ENCODE data around the gene CARD16. TPM values are rescaled to one million over a fixed set of nuclear protein-coding genes. Genes with fewer than 3 reads are reported as not detected.
"Not testable (repeated sequence)": the region's sequence is repeated elsewhere in the genome, so short reads cannot be mapped to it uniquely, and the experiment has no call there.

CARD16 gene
- total RNA-seq, result 100 to 1,000 TPM in 1 of 5 experiments, 10 to 100 TPM in 4; 37.1 to 103 (median 42.4) TPM
- 100 to 1,000 TPM; 168 to 184 TPM for polyA plus RNA-seq
- 9.4 reads per million, percentile 34 among the genes with 10 or more reads in this experiment for total RNA-seq

GRCh38 chr11:105044557-105045524 lies at the start of gene CARD16:
TSS of gene CARD16 (minus strand) at chr11:105045335. CDS start at chr11:105045297, 38 bp downstream.
- intact Hi-C loops (cut with micrococcal nuclease), result loop anchor here (1.0 to 10.0 kb wide), 9 partner anchors 9 to 1030 kb away; partner anchors contain the start of genes AASDHPPT (in 2 of the 2), CASP4 (in 2 of the 2), KBTBD3 (in 2 of the 2) and MSANTD4 (in 1 of the 2)
- Histone ChIP-seq H3K4me1 (ENCODE audit: control insufficient read depth in 2 of 2, insufficient read depth in 2 of 2, low read length in 2 of 2) (peaks cover 19% of the 10 kb centered on the region in 2 donors), H3K36me3 (ENCODE audit: control insufficient read depth in 2 of 3, insufficient read depth in 3 of 3, low read length in 3 of 3) (peaks cover 5 to 11% (median 9%) of the 10 kb centered on the region in 3 experiments), H3K4me3 (ENCODE audit: low read length) (peak within 1 kb of the TSS; percentile 62), H3K27ac (ENCODE audit: low read depth, low read length) (peak within 1 kb of the TSS; percentile 87)
- not testable (repeated sequence) for H3K9me3 ChIP-seq (ENCODE audit: control insufficient read depth in 2 of 3, low read length in 3 of 3); H3K9me3 Mint-ChIP-seq; H3K27me3 Mint-ChIP-seq; H3K27me3 ChIP-seq (ENCODE audit: control insufficient read depth in 2 of 2, insufficient read depth in 2 of 2, low read length in 2 of 2)
- ChIA-PET POLR2A (interaction anchor here (0.9 to 1.4 kb wide), 2 partner anchors 14 to 339 kb away, joined by 3 to 8 read pairs; no protein-coding TSS in a partner anchor), CTCF (interaction anchor here (1.2 kb wide), 1 partner anchor 127 kb away, joined by 3 read pairs; no protein-coding TSS in a partner anchor)
- H3K27ac Mint-ChIP-seq, result peak within 1 kb of the TSS; percentile 94 to 100 (median 97)
- peak; percentile 8 to 57 (median 47) for DNase-seq
- H3K4me1 Mint-ChIP-seq, result peaks cover 35 to 68% (median 49%) of the 10 kb centered on the region in 7 donors
- ATAC-seq, result peak; percentile 91
- H3K4me3 Mint-ChIP-seq, result peak within 1 kb of the TSS; percentile 89 to 100 (median 94)
- H3K36me3 Mint-ChIP-seq, result peaks cover 0 to 38% (median 24%) of the 10 kb centered on the region in 5 donors

GRCh38 chr11:105092256-105093239 lies 47.4 kb upstream of the CARD16 start:
- DNase-seq, result no peak
- Mint-ChIP-seq H3K36me3 (peaks cover 0 to 31% (median 0%) of the 10 kb centered on the region in 5 donors), H3K9me3 (peaks cover 0 to 6% (median 0%) of the 10 kb centered on the region in 11 donors), H3K4me1 (peaks cover 0 to 14% (median 0%) of the 10 kb centered on the region in 7 donors), H3K27me3 (peaks cover 0 to 39% (median 1%) of the 10 kb centered on the region in 5 donors), H3K4me3 (no peak overlapping the region), H3K27ac (no peak overlapping the region)
- H3K27me3 ChIP-seq (ENCODE audit: control insufficient read depth in 2 of 2, insufficient read depth in 2 of 2, low read length in 2 of 2), result no peaks in the 10 kb centered on the region
- intact Hi-C loops (cut with micrococcal nuclease), result no loop called here
- no peaks in the 10 kb centered on the region for H3K36me3 ChIP-seq (ENCODE audit: control insufficient read depth in 2 of 3, insufficient read depth in 3 of 3, low read length in 3 of 3)
- H3K27ac ChIP-seq (ENCODE audit: low read depth, low read length), result no peak overlapping the region
- ChIA-PET CTCF (no interaction called here), POLR2A (no interaction called here)
- H3K4me1 ChIP-seq (ENCODE audit: control insufficient read depth in 2 of 2, insufficient read depth in 2 of 2, low read length in 2 of 2), result no peaks in the 10 kb centered on the region
- no peak overlapping the region for H3K4me3 ChIP-seq (ENCODE audit: low read length)
- no peaks in the 10 kb centered on the region for H3K9me3 ChIP-seq (ENCODE audit: control insufficient read depth in 2 of 3, low read length in 3 of 3)
- no peak for ATAC-seq

- no peak overlapping the region for H3K4me3 ChIP-seq (ENCODE audit: low read length)
- no peaks in the 10 kb centered on the region for H3K9me3 ChIP-seq (ENCODE audit: control insufficient read depth in 2 of 3, low read length in 3 of 3)
- ChIA-PET CTCF (no interaction called here), POLR2A (no interaction called here)
- no peak overlapping the region for H3K27ac ChIP-seq (ENCODE audit: low read depth, low read length)
- intact Hi-C loops (cut with micrococcal nuclease), result no loop called here
- H3K36me3 ChIP-seq (ENCODE audit: control insufficient read depth in 2 of 3, insufficient read depth in 3 of 3, low read length in 3 of 3), result no peaks in the 10 kb centered on the region
- Mint-ChIP-seq H3K27ac (no peak overlapping the region), H3K36me3 (peaks cover 0 to 2% (median 0%) of the 10 kb centered on the region in 5 donors), H3K4me3 (no peak overlapping the region), H3K4me1 (peaks cover 5 to 24% (median 12%) of the 10 kb centered on the region in 7 donors), H3K9me3 (no peaks in the 10 kb centered on the region), H3K27me3 (peaks cover 10 to 31% (median 23%) of the 10 kb centered on the region in 5 donors)
- no peaks in the 10 kb centered on the region for H3K27me3 ChIP-seq (ENCODE audit: control insufficient read depth in 2 of 2, insufficient read depth in 2 of 2, low read length in 2 of 2)
- no peak for DNase-seq
- no peak for ATAC-seq
- no peaks in the 10 kb centered on the region for H3K4me1 ChIP-seq (ENCODE audit: control insufficient read depth in 2 of 2, insufficient read depth in 2 of 2, low read length in 2 of 2)
Measured at GRCh38 chr11:105081412-105082150, 36.4 kb upstream of the CARD16 start.

- H3K27me3 Mint-ChIP-seq, result peaks cover 9 to 26% (median 21%) of the 10 kb centered on the region in 5 donors
- DNase-seq; H3K4me1 ChIP-seq (ENCODE audit: control insufficient read depth in 2 of 2, insufficient read depth in 2 of 2, low read length in 2 of 2): not testable (repeated sequence)
Measured at GRCh38 chr11:105080171-105080906, 35.2 kb upstream of the CARD16 start.

GRCh38 chr11:105078283-105078682 lies 33.1 kb upstream of the CARD16 start:
- H3K27me3 ChIP-seq (ENCODE audit: control insufficient read depth in 2 of 2, insufficient read depth in 2 of 2, low read length in 2 of 2), result no peaks in the 10 kb centered on the region
- no peak overlapping the region for H3K4me3 Mint-ChIP-seq
- peaks cover 0 to 2% (median 0%) of the 10 kb centered on the region in 5 donors for H3K36me3 Mint-ChIP-seq
- H3K27ac Mint-ChIP-seq, result no peak overlapping the region
- no peak overlapping the region for H3K27ac ChIP-seq (ENCODE audit: low read depth, low read length)
- H3K4me3 ChIP-seq (ENCODE audit: low read length), result no peak overlapping the region
- H3K27me3 Mint-ChIP-seq, result peaks cover 8 to 23% (median 10%) of the 10 kb centered on the region in 5 donors
- no peaks in the 10 kb centered on the region for H3K9me3 ChIP-seq (ENCODE audit: control insufficient read depth in 2 of 3, low read length in 3 of 3)
- H3K9me3 Mint-ChIP-seq, result no peaks in the 10 kb centered on the region
- CTCF ChIA-PET, result no interaction called here
- H3K4me1 Mint-ChIP-seq, result peaks cover 5 to 24% (median 12%) of the 10 kb centered on the region in 7 donors
- POLR2A ChIA-PET, result no interaction called here
- DNase-seq, result no peak
- no peak for ATAC-seq
- intact Hi-C loops (cut with micrococcal nuclease), result no loop called here
- no peaks in the 10 kb centered on the region for H3K4me1 ChIP-seq (ENCODE audit: control insufficient read depth in 2 of 2, insufficient read depth in 2 of 2, low read length in 2 of 2)
- no peaks in the 10 kb centered on the region for H3K36me3 ChIP-seq (ENCODE audit: control insufficient read depth in 2 of 3, insufficient read depth in 3 of 3, low read length in 3 of 3)

More at GRCh38 chr11:105080171-105080906, 35.2 kb upstream of the CARD16 start:
- H3K9me3 Mint-ChIP-seq; H3K27ac Mint-ChIP-seq; H3K4me3 ChIP-seq (ENCODE audit: low read length); POLR2A ChIA-PET; ATAC-seq; H3K27me3 ChIP-seq (ENCODE audit: control insufficient read depth in 2 of 2, insufficient read depth in 2 of 2, low read length in 2 of 2); intact Hi-C loops (cut with micrococcal nuclease); H3K36me3 Mint-ChIP-seq; H3K9me3 ChIP-seq (ENCODE audit: control insufficient read depth in 2 of 3, low read length in 3 of 3); H3K27ac ChIP-seq (ENCODE audit: low read depth, low read length); CTCF ChIA-PET; H3K36me3 ChIP-seq (ENCODE audit: control insufficient read depth in 2 of 3, insufficient read depth in 3 of 3, low read length in 3 of 3): not testable (repeated sequence)
- H3K4me1 Mint-ChIP-seq, result peaks cover 5 to 24% (median 12%) of the 10 kb centered on the region in 7 donors
- peak overlapping the region in 6 of 10 donors; percentile 0 to 35 (median 21) for H3K4me3 Mint-ChIP-seq
